ENCODE results near the gene RAB4B.
"Not testable (repeated sequence)": the region's sequence is repeated elsewhere in the genome, so short reads cannot be mapped to it uniquely, and the experiment has no call there.

RAB4B gene

GRCh38 chr19:40825460-40826095 is 47.5 kb downstream of the RAB4B start:
- DNase-seq = not testable (repeated sequence)

DNA sequence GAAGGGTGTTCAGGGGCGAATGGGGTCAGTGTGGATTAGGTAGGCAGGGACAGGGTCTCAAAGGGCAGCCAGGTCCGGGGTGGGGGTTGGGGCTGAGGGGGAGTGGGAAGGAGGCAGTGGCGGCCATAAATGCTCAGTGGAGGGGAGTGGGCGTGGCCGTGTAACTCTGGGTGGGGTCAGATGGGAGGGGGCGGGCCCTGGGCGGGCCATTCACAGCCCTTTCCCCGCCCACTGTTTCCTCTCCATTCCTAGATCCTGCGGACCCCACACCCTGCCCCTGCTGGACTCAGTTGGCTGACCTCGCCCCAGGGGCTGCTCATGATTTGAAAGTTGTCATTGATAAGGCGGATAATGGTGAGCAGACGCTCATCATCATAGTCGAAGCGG is 48.3 kb downstream of the RAB4B start:
- DNase-seq = not testable (repeated sequence)

GRCh38 chr19:40826699-40827385 is 48.8 kb downstream of the RAB4B start:
- DNase-seq = peak; percentile 87

GRCh38 chr19:40827386-40828247 is 49.6 kb downstream of the RAB4B start:
- DNase-seq = no peak

DNA sequence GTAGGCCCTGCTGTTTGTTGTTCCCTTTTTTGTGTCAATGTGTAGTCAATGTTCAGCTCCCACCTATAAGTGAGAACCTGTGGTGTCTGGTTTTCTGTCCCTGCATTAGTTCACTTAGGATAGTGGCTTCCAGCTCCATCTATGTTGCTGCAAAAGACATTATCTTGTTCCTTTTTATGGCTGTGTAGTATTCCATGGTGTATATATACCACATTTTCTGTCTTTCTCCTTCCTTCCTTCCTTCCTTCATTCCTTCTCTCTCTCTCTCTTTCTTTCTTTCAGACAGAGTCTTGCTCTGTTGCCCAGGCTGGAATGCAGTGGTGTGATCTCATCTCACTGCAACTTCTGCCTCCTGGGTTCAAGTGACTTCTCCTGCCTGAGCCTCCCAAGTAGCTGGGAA is 51.2 kb downstream of the RAB4B start:
- no peak for DNase-seq

GRCh38 chr19:40830741-40831140 is 52.7 kb downstream of the RAB4B start:
- DNase-seq = not testable (repeated sequence)

DNA sequence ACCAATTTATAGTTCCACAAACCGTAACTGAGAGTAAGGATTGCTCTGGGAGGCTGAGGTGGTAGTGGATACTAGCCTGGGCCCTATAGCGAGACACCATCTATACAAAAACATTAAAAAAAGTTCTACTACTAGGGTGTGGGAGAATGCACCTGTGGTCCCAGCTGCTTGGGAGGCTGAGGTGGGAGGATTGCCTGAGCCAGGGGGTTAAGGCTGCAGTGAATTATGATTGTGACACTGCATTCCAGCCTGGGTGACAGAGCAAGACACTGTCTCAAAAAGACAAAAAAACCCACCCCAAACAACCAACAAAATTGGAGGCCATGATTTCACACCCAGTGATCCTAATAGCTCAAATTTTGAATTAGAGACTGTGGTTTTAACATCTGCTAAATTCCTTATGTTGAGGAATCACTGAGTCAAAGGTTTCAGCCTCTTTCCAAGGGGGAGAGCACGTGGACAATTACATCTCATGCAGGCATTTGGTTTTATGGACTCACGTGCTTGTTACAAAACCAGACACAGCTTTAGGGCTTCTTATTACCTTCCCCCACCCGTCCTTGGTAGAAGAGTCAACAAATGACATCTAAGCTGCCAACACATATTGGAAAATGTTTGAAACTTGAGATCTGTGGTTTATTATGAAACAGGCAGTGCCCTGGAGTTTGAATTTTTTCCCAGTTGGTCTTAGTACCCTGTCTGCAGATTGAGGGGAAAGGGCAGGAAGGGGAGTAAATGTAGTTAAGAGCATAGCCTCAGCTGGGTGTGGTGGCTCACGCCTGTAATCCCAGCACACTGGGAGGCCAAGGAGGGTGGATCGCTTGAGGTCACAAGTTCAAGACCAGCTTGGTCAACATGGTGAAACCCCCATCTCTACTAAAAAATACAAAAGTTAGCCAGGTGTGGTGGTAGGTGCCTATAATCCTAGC is 53.7 kb downstream of the RAB4B start:
- DNase-seq = no peak

GRCh38 chr19:40832431-40832790 is 54.4 kb downstream of the RAB4B start:
- not testable (repeated sequence) for DNase-seq

GRCh38 chr19:40833728-40834533 is 55.9 kb downstream of the RAB4B start:
- not testable (repeated sequence) for DNase-seq

DNA sequence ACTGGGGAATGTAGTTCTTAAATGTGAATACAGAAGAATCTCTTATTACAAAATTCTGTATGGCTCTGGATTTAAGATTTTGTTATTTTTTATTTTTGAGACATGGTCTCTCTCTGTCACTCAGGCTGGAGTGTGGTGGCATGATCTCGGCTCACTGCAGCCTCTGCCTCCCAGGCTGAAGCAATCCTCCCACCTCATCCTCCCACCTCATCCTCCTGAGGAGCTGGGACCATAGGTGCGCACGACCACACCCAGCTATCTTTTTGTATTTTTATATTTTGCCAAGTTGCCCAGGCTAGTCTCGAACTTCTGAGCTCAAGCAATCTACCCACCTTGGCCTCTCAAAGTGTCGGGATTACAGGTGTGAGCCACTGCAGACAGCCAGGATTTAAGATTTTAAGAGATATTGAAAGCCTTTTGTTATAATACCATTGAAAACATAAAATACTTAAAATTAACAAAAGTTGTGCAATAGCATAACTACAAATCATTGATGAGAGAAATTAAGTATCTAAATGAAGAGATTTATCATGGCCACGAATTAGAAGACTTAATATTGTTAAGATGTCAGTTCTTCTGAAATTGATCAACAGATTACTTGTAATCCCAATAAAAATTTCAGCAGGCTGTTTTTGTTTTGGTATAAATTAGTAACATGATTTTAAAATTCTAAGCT is 58.8 kb downstream of the RAB4B start:
- DNase-seq = no peak

DNA sequence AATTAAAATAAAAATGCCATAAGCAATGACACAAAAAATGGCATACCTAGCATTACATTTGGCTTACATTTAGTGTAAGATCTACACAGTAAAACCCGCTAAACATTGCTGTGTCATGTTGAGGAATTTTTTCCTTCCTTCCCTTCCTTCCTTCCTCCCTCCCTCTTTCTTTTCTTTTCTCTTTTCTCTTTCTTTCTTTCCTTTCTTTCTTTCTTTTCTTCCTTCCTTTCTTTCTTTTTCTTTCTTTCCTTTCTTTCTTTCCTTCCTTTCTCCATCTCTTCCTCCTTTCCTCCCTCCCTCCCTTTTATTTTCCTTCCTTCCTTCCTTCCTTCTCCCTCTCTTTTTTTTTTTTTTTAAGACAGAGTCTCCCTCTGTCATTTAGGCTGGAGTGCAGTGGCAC is 60.4 kb downstream of the RAB4B start:
- DNase-seq = not testable (repeated sequence)

GRCh38 chr19:40842012-40842411 is 64.0 kb downstream of the RAB4B start:
- DNase-seq = not testable (repeated sequence)

DNA sequence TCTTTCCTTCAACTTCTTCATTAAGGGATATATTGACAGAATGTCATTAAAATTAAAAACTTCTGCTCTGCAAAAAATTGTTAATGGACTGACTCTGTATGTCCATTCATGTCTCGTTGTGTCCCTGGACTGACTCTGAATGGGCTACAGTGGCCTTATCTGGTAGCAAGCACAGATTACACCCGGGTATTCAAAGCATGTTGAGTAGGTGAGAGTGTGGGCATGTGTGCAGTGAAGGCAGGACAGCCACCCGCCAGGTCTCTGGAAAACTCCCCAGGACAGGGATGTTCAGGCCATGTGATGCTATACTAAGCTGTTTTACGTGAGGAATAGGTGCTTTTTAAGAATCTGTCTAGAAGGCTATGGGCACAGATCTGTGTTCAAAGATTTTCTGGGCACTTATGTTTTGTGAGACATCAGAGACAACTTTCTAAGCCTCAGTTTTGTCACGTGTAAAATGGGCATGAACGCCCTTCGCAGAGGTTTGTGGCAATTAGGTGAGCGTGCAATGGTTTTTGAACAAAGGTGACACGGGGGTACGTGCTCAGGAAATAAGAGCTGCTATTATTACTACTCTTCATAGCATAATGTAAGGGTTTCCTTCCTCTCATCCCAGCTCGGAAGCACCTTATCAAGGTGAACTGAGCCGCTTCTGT is 65.1 kb downstream of the RAB4B start:
- not testable (repeated sequence) for DNase-seq

GRCh38 chr19:40843653-40844052 is 65.6 kb downstream of the RAB4B start:
- peak; percentile 89 for DNase-seq
